ENCODE results near the gene MPG.

- TF ChIP-seq POLR2AphosphoS5 (IDR thresholded peaks at IDR 0.05; ENCODE audit: low read depth, low read length) (no peak), YY1 (IDR thresholded peaks at IDR 0.05; ENCODE audit: low read depth) (no peak), MXI1 (IDR thresholded peaks at IDR 0.05; ENCODE audit: low read depth, low read length) (no peak), CTCF (IDR thresholded peaks at IDR 0.05) (no peak)
These were observed 32.6 kb upstream of the MPG start for GRCh38 chr16:45454-45853.
